CD14-positive monocyte (primary cell): ENCODE measurements around the gene HECTD1. TPM values are rescaled to one million over a fixed set of nuclear protein-coding genes. Genes with fewer than 3 reads are reported as not detected.

Experiments
- DNase-seq, 3 donors: peaks; one replicate each; pipeline ENCODE4 v3.0.0-alpha.2; 2011 to 2022
- H2AFZ ChIP-seq: 2 replicates; pipeline ENCODE4 v1.6.0; 2012; ENCODE audit warnings: mild to moderate bottlenecking, low read depth, low read length, inconsistent platforms; ENCODE audit not compliant: insufficient read depth, poor library complexity, severe bottlenecking
- H3K27ac ChIP-seq, 2 donors: 1 replicate in 1 of 2; 2 replicates in 1 of 2; pipeline ENCODE4 v1.5.1; 2012 to 2013; ENCODE audit warnings: low read length in 2 of 2, control low read depth in 1 of 2, inconsistent platforms in 1 of 2, low read depth in 1 of 2, mild to moderate bottlenecking in 1 of 2
- H3K27me3 ChIP-seq, 2 donors: one replicate each; pipeline versions ENCODE4 v1.6.0 to v1.6.1; 2011 to 2013; ENCODE audit warnings: low read length in 2 of 2; ENCODE audit not compliant: control insufficient read depth in 2 of 2, insufficient read depth in 2 of 2
- H3K36me3 ChIP-seq, 2 donors: replicated peaks in 1 of 2; 1 replicate in 1 of 2; 2 replicates in 1 of 2; pipeline versions ENCODE4 v1.5.1 to v1.6.1; 2012 to 2013; ENCODE audit warnings: low read length in 2 of 2, control low read depth in 1 of 2, inconsistent platforms in 1 of 2, mild to moderate bottlenecking in 1 of 2; ENCODE audit not compliant: insufficient read depth in 2 of 2, control insufficient read depth in 1 of 2
- H3K4me1 ChIP-seq, 2 donors: 1 replicate in 1 of 2; 2 replicates in 1 of 2; pipeline versions ENCODE4 v1.5.1 to v1.6.1; 2012 to 2013; ENCODE audit warnings: low read length in 2 of 2, control low read depth in 1 of 2, inconsistent platforms in 1 of 2, mild to moderate bottlenecking in 1 of 2, moderate library complexity in 1 of 2; ENCODE audit not compliant: insufficient read depth in 2 of 2, control insufficient read depth in 1 of 2
- H3K4me2 ChIP-seq: replicated peaks from 2 replicates; pipeline ENCODE3; 2012; ENCODE audit warnings: low read length, moderate library complexity, mild to moderate bottlenecking; ENCODE audit not compliant: poor library complexity, severe bottlenecking; ENCODE audit errors: extremely low read depth
- H3K4me3 ChIP-seq, 3 experiments: fragments of 200-600 bp in 1 of 3; sonication (generic) in 1 of 3; replicated peaks in 1 of 3; 1 replicate in 2 of 3; 2 replicates in 1 of 3; pipeline ENCODE4 v1.5.1; 2011 to 2013; ENCODE audit warnings: low read length in 3 of 3, mild to moderate bottlenecking in 3 of 3, control low read depth in 2 of 3, low read depth in 2 of 3, inconsistent platforms in 1 of 3, moderate library complexity in 1 of 3
- H3K79me2 ChIP-seq: 2 replicates; pipeline ENCODE4 v1.6.0; 2012; ENCODE audit warnings: mild to moderate bottlenecking, control low read depth, inconsistent platforms, low read length, moderate library complexity; ENCODE audit not compliant: insufficient read depth
- H3K9ac ChIP-seq: 2 replicates; pipeline ENCODE4 v1.6.0; 2017; ENCODE audit warnings: low read length, mild to moderate bottlenecking; ENCODE audit not compliant: insufficient read depth, poor library complexity, severe bottlenecking
- H3K9me3 ChIP-seq, 2 donors: replicated peaks in 1 of 2; 1 replicate in 1 of 2; 2 replicates in 1 of 2; pipeline versions ENCODE4 v1.5.1 to v1.6.1; 2012 to 2013; ENCODE audit warnings: low read length in 2 of 2, control low read depth in 1 of 2; ENCODE audit not compliant: control insufficient read depth in 1 of 2, insufficient read depth in 1 of 2
- H4K20me1 ChIP-seq: 2 replicates; pipeline ENCODE4 v1.6.0; 2012; ENCODE audit warnings: mild to moderate bottlenecking, low read length, control low read depth, moderate library complexity; ENCODE audit not compliant: insufficient read depth
- H3K27ac Mint-ChIP-seq, 7 donors: one replicate each; pipeline ENCODE4 v1.8.0; 2020; ENCODE audit warnings: mild to moderate bottlenecking in 7 of 7, mixed read lengths in 7 of 7, moderate library complexity in 6 of 7, inconsistent platforms in 2 of 7
- H3K27me3 Mint-ChIP-seq, 3 donors: one replicate each; pipeline ENCODE4 v1.8.0; 2021 to 2022; ENCODE audit warnings: low read depth in 3 of 3, mild to moderate bottlenecking in 3 of 3, mixed read lengths in 3 of 3, moderate library complexity in 3 of 3, inconsistent platforms in 1 of 3
- H3K36me3 Mint-ChIP-seq, 2 donors: one replicate each; pipeline ENCODE4 v1.8.0; 2020; ENCODE audit warnings: mixed read lengths in 2 of 2, inconsistent platforms in 1 of 2, mild to moderate bottlenecking in 1 of 2
- H3K4me1 Mint-ChIP-seq: one replicate; pipeline ENCODE4 v1.8.0; 2020; ENCODE audit warnings: mild to moderate bottlenecking, mixed read lengths
- H3K4me3 Mint-ChIP-seq, 2 donors: one replicate each; pipeline ENCODE4 v1.8.0; 2020; ENCODE audit warnings: mild to moderate bottlenecking in 2 of 2, mixed read lengths in 2 of 2, moderate library complexity in 1 of 2
- H3K9me3 Mint-ChIP-seq, 7 donors: one replicate each; pipeline ENCODE4 v1.8.0; 2020 to 2022; ENCODE audit warnings: mixed read lengths in 7 of 7, mild to moderate bottlenecking in 6 of 7, moderate library complexity in 6 of 7, inconsistent platforms in 2 of 7
- CTCF ChIP-seq: fragments of 200-600 bp; IDR thresholded peaks from one replicate; pipeline ENCODE4 v1.8.0; 2022; ENCODE audit warnings: antibody characterized with exemption, mild to moderate bottlenecking
- WGBS: methylation state at CpG from one replicate; pipeline ENCODE4 v1.1.5; 2013; ENCODE audit warnings: missing lambda C conversion rate; ENCODE audit not compliant: insufficient coverage; 5-methylcytosine and 5-hydroxymethylcytosine counted together
- intact Hi-C, 2 donors: fragments of 100-400 bp; cut with micrococcal nuclease; formaldehyde crosslinking; loops; one replicate each; pipeline versions ENCODE4 v1.15.0 to v1.15.1; 2023
- polyA plus RNA-seq, 3 donors: library from polyadenylated mRNA; depleted of rRNA in 1 of 3; unstranded in 2 of 3; stranded (reverse) in 1 of 3; fragments of 300-500 nt in 2 of 3; fragments of >200 nt in 1 of 3; fragmentation: Illumina TruSeq in 2 of 3; gene quantifications; 1 replicate in 2 of 3; 2 replicates in 1 of 3; pipeline ENCODE4 v1.2.3, GENCODE V29; 2012 to 2021

The HECTD1 gene
- polyA plus RNA-seq, 3 donors, result 12.7 to 55.9 (median 21.5) TPM

GRCh38 chr14:31201111-31201510 is 6.5 kb downstream of the HECTD1 start:
- intact Hi-C loops, result loop anchor here in 1 of 2 donors (10.0 kb wide), 1 partner anchor 154 kb away; no protein-coding TSS in a partner anchor
- Histone ChIP-seq H3K36me3 (peaks cover 24 to 46% of the 10 kb centered on the region in 2 donors), H2AFZ (no peak overlapping the region), H4K20me1 (peaks cover 87% of the 10 kb centered on the region), H3K4me3 (no peak overlapping the region), H3K4me2 (no peak overlapping the region), H3K9me3 (no peaks in the 10 kb centered on the region), H3K79me2 (peaks cover 99% of the 10 kb centered on the region), H3K9ac (no peak overlapping the region), H3K27ac (no peak overlapping the region), H3K4me1 (peaks cover 24 to 31% of the 10 kb centered on the region in 2 donors), H3K27me3 (no peaks in the 10 kb centered on the region)
- H3K4me1 Mint-ChIP-seq, result peaks cover 47% of the 10 kb centered on the region
- DNase-seq, result no peak
- H3K27me3 Mint-ChIP-seq, result peaks cover 0 to 1% (median 0%) of the 10 kb centered on the region in 3 donors
- no peak for TF ChIP-seq CTCF
- no peak overlapping the region for H3K4me3 Mint-ChIP-seq
- WGBS, result no CpG with 5 or more reads among the region's 1 CpG
- peaks cover 38 to 56% of the 10 kb centered on the region in 2 donors for H3K36me3 Mint-ChIP-seq
- peaks cover 0 to 1% (median 0%) of the 10 kb centered on the region in 7 donors for H3K9me3 Mint-ChIP-seq
- H3K27ac Mint-ChIP-seq, result peak overlapping the region in 1 of 7 donors; percentile 38

- H3K9me3 Mint-ChIP-seq, result peaks cover 0 to 1% (median 0%) of the 10 kb centered on the region in 7 donors
- H3K9me3 ChIP-seq, result no peaks in the 10 kb centered on the region
- no peak for DNase-seq
- H3K36me3 Mint-ChIP-seq, result peaks cover 38 to 61% of the 10 kb centered on the region in 2 donors
- peaks cover 26 to 46% of the 10 kb centered on the region in 2 donors for H3K36me3 ChIP-seq
- peaks cover 99% of the 10 kb centered on the region for H3K79me2 ChIP-seq
- no CpG with 5 or more reads among the region's 1 CpG for WGBS
- H2AFZ ChIP-seq, result no peak overlapping the region
- no peak for TF ChIP-seq CTCF
- intact Hi-C loops, result loop anchor here in 1 of 2 donors (10.0 kb wide), 1 partner anchor 154 kb away; no protein-coding TSS in a partner anchor
- H3K27ac Mint-ChIP-seq, result peak overlapping the region in 5 of 7 donors; percentile 4 to 69 (median 15)
- no peaks in the 10 kb centered on the region for H3K27me3 ChIP-seq
- H3K9ac ChIP-seq, result no peak overlapping the region
- H3K4me3 ChIP-seq, result no peak overlapping the region
- H3K4me2 ChIP-seq, result no peak overlapping the region
- no peak overlapping the region for H3K4me3 Mint-ChIP-seq
- H3K4me1 Mint-ChIP-seq, result peaks cover 42% of the 10 kb centered on the region
- H3K27ac ChIP-seq, result no peak overlapping the region
- peaks cover 87% of the 10 kb centered on the region for H4K20me1 ChIP-seq
- peaks cover 20 to 26% of the 10 kb centered on the region in 2 donors for H3K4me1 ChIP-seq
- H3K27me3 Mint-ChIP-seq, result peaks cover 0 to 1% (median 0%) of the 10 kb centered on the region in 3 donors
Observed at GRCh38 chr14:31200702-31200990, 6.9 kb downstream of the HECTD1 start.
